ENCODE measurements around the gene OSGEPL1.
"Not testable (repeated sequence)": the region's sequence is repeated elsewhere in the genome, so short reads cannot be mapped to it uniquely, and the experiment has no call there.

Gene OSGEPL1, protein sequence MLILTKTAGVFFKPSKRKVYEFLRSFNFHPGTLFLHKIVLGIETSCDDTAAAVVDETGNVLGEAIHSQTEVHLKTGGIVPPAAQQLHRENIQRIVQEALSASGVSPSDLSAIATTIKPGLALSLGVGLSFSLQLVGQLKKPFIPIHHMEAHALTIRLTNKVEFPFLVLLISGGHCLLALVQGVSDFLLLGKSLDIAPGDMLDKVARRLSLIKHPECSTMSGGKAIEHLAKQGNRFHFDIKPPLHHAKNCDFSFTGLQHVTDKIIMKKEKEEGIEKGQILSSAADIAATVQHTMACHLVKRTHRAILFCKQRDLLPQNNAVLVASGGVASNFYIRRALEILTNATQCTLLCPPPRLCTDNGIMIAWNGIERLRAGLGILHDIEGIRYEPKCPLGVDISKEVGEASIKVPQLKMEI

DNA sequence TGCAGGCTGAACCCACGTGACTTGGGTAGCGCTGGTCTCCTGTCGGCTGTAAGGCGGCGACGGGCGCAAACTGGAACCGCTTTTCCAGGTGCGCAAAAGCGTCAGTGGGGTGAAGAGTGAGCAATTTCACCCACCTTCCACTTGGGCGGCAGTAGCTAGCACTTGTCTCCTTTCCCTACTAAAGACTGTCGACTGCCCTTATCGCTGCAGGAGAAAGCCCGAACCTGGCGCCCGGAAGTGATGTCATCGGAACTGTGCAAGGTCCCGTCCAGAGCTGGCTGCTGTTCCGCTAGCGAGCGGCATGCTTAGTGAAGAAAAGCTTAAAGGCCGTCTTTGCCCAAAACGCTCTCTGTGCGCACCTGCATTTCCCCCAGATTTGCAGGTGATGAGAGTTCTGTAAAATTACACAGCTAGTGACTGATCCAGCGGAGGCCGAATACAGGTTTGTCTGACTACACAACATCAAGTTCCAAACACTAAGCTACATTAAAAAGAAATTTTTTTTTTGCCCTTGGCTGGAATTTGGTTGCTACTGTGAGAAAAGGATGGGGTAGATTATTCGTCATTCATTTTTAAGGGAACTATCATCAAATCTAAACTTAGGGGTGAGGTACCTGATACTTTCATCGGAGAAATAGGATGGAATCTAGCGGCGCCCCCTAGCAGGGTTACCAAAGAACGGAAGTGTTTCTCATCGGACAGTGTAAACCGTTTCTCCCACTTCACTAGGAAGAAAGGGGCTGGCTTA lies at the start of gene OSGEPL1:
Gene OSGEPL1 (minus strand): TSS at position 242 of the 748 bp plus-strand sequence. CDS start 1,152 bp downstream, outside the sequence.
- no peak for FAIRE-seq

DNA sequence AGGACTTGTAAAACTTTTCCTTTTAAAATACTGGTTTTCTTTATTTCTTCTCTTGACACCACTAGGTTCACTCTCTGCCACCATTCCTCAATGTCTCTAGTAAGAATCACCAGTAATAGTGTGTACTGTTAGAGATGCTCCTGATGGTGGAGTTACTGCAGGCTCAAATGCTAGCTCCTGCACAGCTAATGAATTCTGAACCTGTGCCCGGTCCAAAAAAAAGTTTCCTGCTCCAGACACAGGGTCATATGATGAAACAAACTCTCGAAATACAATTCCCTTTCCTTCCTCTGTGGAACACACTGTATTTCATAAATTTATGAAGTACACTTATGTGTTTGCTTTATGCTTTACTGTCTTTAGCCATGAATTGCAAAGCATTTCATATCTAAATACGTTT lies 40.8 kb upstream of the OSGEPL1 start:
- FAIRE-seq: no peak

DNA sequence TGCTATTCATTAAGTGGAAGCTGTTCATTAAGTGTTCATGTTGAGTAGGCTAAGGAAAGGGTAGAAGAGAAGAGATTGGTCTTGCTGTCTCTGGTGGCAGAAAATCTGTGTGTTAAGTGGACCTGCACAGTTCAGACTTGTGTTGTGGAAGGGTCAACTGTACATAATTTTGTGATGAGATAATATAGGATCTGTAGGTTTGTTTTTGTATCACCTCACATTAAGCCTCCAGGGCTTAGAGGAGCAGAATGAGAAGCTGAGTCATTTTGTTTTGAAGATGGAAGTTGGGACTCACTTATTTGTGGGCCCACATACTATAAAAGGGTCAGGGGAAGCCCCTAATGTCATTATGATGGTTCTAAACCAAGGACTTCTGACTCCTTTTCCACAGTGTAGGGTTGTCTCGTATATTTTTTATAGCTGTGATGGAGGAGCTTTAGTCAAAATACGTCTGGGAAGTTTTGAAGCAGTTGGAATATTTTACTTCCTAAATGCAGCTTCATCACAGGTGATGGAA lies 39.9 kb upstream of the OSGEPL1 start:
- FAIRE-seq: no peak

GRCh38 chr2:189799531-189799930 lies 36.9 kb upstream of the OSGEPL1 start:
- FAIRE-seq: no peak

DNA sequence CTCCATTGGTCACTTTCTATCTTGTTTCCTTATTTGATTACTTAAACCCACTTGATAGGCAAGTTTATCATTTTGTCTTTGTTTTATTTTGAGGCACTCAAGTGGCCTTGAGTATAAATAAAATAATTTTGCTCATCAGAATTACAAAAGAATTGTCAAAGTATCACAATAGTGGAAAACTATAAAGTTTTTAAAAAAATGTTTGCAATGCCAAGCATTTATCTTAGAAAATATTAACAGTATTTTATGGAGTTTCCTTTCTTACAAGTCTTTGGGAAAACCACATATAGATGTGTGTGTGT lies 36.4 kb upstream of the OSGEPL1 start:
- no peak for FAIRE-seq

DNA sequence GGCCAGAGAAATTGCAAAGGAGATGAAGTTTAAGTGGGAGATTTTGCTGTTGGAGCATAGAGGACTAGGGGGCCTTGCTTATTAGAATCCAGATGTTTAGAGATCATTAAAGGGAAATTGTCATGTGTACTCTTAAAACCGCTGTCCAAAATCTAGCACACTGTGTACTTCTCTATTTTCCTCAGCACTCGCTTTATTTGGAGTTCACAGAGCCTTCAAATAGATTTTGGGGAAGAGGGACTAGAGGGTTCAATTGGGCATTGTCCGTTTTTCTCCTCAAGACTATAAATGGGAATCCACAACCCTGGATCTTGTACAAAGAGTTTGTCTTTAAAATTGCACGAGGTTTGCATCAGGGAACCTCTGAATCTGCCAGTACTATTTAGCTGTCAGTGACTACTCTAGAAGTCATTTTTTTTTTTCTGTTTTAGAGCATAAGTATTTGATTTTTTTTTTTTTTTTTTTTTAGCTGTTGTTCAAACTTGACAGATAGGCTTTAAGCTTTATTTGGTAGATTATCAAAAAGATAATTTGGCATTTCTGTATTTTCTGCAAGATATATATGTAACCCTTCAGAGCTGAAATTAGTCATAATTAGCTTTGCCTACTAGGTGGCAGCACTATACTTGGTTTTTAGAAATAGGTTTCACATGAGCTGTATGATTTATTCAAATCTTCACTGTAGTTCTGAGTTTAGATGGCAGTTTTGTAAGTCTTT lies 35.9 kb upstream of the OSGEPL1 start:
- FAIRE-seq: peak; percentile 86

GRCh38 chr2:189797902-189798301 lies 35.3 kb upstream of the OSGEPL1 start:
- FAIRE-seq: no peak

- FAIRE-seq: peak; percentile 15
These were observed 31.7 kb upstream of the OSGEPL1 start for GRCh38 chr2:189794310-189794709.

- no peak for FAIRE-seq
These were observed 28.9 kb upstream of the OSGEPL1 start for GRCh38 chr2:189791338-189792042.

GRCh38 chr2:189783927-189784867 lies 21.6 kb upstream of the OSGEPL1 start, which contains the start of the genes ORMDL1 and PMS1:
ORMDL1 (minus strand) TSS chr2:189784339; CDS start chr2:189782595, 1,744 bp downstream.
PMS1 (plus strand) TSS chr2:189784450; CDS start chr2:189791810, 7,360 bp downstream.
- no peak for FAIRE-seq

- FAIRE-seq: no peak
These were observed 20.9 kb upstream of the OSGEPL1 start for GRCh38 chr2:189783451-189783926.

GRCh38 chr2:189782221-189782671 lies 19.7 kb upstream of the OSGEPL1 start:
- no peak for FAIRE-seq

GRCh38 chr2:189772212-189772611 lies 9.6 kb upstream of the OSGEPL1 start:
- no peak for FAIRE-seq

DNA sequence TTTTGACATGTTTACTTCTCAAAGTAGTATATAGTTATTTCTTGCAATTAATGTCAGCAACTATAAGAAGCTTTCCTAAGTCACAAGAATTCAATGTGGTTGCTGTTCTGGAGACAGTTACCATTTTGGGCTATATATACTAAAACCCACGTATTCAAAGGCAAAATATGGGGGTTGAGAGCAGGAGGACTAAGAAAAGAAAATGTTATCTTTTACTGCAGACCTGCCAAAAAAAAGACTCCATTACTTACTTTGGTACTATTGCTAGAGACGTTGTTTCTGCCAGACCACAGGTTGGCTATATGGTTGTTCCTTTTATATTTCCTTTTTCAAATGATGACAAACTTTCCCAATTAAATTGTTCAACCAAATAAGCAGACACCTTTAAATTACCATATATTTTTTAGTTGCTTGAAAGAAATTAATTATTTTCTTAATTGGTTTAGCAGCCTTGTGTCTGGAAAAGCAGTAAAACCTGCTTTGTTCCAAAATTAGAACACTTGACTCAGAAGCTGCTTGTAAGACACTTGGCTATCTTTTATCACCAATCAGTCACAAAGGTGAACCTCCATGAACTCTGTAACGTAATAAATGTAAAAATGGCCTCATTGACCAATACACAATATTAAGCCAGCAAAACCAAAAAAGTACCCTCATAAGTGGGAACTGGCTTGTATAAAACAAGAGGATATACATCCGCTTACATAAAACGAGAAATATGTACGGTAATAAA lies 8.2 kb upstream of the OSGEPL1 start:
- no peak for FAIRE-seq

DNA sequence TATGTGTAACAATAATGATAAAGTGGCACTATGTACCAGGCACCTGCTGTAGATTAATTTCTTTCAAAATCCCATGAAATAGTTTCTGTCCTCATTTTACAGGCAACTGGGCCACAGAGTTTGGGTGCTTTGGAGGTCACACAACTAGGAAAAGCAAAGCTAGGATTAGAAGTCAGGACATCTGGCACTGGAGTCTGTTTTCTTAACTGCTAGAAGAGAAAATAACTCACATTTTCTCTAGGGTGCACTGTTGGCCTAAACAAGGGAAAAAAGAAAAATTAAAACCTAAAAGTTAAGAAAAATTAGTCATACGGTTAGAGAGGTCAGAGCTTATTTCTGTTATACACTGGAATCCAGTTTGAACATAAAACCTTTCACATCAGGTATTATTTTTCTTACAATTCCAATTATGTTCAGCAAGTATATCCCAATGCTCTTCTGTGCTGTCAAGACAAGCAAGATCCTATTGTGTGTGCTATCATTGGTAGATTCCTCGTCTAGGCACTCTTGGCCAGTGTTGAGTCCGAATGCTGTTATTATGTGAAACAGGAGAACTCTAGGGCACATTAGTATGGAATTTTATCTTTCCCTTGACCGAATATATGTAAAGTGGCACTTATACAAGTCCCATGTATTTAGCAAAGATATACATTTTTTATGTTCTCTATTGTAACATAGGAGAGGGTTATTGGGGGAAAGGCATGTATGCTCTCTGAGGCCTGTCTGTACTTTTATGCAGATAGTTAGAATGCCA lies 1.5 kb upstream of the OSGEPL1 start:
- FAIRE-seq: peak; percentile 65

DNA sequence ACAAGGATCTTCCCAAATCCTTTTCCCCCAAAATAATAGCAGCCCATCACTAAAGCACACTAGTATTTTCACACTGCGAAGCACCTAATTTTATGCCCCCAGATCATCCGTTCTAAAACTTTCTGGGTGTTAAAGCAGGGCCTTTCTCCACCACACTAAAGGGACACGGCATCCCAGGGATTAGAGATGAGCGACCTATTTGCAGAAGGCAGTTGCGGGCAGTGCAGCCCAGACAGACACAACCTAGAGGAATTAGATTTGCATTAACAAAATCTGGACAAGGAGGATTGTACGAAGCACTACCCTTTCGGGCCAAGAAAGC lies 402 bp downstream of the OSGEPL1 start:
- no peak for FAIRE-seq

- not testable (repeated sequence) for FAIRE-seq
These were observed 2.4 kb downstream of the OSGEPL1 start for GRCh38 chr2:189760154-189760553.

DNA sequence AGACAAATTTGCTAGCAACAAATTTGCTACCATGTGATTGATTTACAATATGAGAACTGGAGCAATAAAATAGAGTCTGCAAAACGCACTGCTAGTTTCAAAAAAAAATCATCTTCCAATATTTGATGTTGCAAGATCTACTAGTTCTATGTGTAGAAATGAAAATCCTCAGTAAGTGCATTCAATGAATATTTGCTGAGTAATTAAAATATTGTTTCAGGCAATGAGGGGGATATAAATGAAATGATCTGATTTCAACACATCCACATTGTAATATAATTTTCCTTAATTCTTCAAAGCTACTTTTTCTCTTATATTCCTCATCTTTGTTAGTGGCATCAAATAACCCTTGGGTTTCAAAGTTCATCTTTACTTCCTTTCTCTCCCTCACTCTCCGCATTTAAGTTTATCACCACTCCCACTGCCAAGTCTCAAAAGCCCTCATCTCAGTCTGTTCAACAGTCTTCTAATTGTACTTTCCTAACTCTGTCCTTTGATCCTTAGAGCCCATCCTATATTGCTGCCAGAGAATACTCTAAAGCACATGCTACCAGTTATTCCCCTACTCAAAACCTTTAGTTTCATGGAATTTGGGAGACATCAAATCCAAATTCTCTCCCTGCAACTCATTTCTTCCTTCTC lies 6.2 kb downstream of the OSGEPL1 start:
- no peak for FAIRE-seq

DNA sequence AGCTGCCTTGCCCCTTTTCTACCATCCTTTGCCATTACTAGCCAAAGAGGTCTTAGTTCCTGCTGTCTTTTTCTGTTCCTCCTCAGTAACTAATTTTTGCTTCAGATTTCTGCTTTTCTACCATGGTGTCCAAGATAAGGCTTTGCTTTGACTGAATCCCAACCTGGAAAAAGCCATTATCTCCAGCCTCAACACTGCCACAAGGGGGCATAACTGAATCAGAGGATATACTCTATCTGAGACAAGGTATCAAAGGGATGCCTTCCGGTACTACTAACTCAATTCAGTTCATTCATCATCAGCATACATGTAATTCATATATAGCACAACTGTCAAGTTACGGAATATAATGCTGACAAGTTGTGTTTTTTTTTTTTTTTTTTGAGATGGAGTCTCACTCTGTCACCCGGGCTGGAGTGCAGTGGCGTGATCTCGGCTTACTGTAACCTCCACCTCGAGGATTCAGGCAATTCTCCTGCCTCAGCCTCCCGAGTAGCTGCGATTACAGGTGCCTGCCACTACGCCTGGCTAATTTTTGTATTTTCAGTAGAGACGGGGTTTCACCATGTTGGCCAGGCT lies 11.4 kb downstream of the OSGEPL1 start:
- peak; percentile 58 for FAIRE-seq

All from TTC549 (cell line).